Central memory CD8-positive, alpha-beta T cell (primary cell): ENCODE measurements around the gene PAK5.

Experiments
- ATAC-seq: fragments of 150-1000 bp; cut with Tn5 transposase; replicated peaks from 2 replicates; pipeline ENCODE4 v1.10.0; 2022; ENCODE audit warnings: mild to moderate bottlenecking, moderate FRiP score, moderate number of reproducible peaks; ENCODE audit not compliant: poor library complexity, severe bottlenecking; ENCODE audit errors: extremely low read depth
- DNase-seq, 2 donors: peaks; one replicate each; pipeline ENCODE4 v3.0.0; 2021; ENCODE audit warnings: low spot score in 2 of 2
- H3K27ac Mint-ChIP-seq: one replicate; pipeline ENCODE4 v1.8.0; 2022; ENCODE audit warnings: low read depth, mild to moderate bottlenecking, moderate library complexity, mixed read lengths
- H3K27me3 Mint-ChIP-seq: one replicate; pipeline ENCODE4 v1.8.0; 2022; ENCODE audit warnings: mixed read lengths
- H3K36me3 Mint-ChIP-seq: one replicate; pipeline ENCODE4 v1.8.0; 2022; ENCODE audit warnings: mild to moderate bottlenecking, moderate library complexity, mixed read lengths; ENCODE audit not compliant: insufficient read depth
- H3K4me1 Mint-ChIP-seq: one replicate; pipeline ENCODE4 v1.8.0; 2022; ENCODE audit warnings: mixed read lengths
- H3K4me3 Mint-ChIP-seq: one replicate; pipeline ENCODE4 v1.8.0; 2022; ENCODE audit warnings: mild to moderate bottlenecking, moderate library complexity, mixed read lengths
- H3K9me3 Mint-ChIP-seq: one replicate; pipeline ENCODE4 v1.8.0; 2022; ENCODE audit warnings: mixed read lengths

The PAK5 gene

GRCh38 chr20:9550283-9550682, 288.6 kb downstream of the PAK5 start:
- peaks cover 14% of the 10 kb centered on the region for H3K9me3 Mint-ChIP-seq
- no peak overlapping the region for H3K27ac Mint-ChIP-seq
- DNase-seq (no peak), ATAC-seq (no peak)
- H3K36me3 Mint-ChIP-seq: no peaks in the 10 kb centered on the region
- no peaks in the 10 kb centered on the region for H3K27me3 Mint-ChIP-seq
- H3K4me1 Mint-ChIP-seq: no peaks in the 10 kb centered on the region
- no peak overlapping the region for H3K4me3 Mint-ChIP-seq

GRCh38 chr20:9543214-9543613, 295.7 kb downstream of the PAK5 start:
- Mint-ChIP-seq H3K27ac (no peak overlapping the region), H3K27me3 (no peaks in the 10 kb centered on the region), H3K9me3 (peaks cover 6% of the 10 kb centered on the region), H3K4me1 (no peaks in the 10 kb centered on the region), H3K36me3 (no peaks in the 10 kb centered on the region), H3K4me3 (no peak overlapping the region)
- no peak for DNase-seq
- no peak for ATAC-seq

DNA sequence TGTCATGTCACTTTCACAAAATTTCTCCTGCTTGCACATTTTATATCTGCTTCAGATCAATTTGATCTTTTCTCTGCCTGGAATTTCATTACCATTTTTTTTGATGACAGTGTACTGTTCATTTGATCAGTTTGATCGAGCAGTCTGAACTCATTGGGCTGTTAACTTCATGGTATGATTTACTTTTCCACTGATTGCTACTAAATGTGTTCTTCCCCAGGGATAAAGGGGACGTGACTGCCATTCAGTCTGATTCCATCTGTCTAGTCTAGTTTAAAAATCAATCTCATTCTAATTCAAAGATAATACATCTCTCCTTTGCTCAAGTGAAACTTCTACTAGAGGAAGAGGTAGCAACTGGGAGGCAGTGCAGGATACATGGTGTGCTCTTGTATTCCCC, 303.4 kb downstream of the PAK5 start:
- H3K27me3 Mint-ChIP-seq: no peaks in the 10 kb centered on the region
- H3K27ac Mint-ChIP-seq: no peak overlapping the region
- no peak for DNase-seq
- H3K9me3 Mint-ChIP-seq: peaks cover 5% of the 10 kb centered on the region
- no peak for ATAC-seq
- no peak overlapping the region for H3K4me3 Mint-ChIP-seq
- no peaks in the 10 kb centered on the region for H3K4me1 Mint-ChIP-seq
- H3K36me3 Mint-ChIP-seq: no peaks in the 10 kb centered on the region

- Mint-ChIP-seq H3K27me3 (no peaks in the 10 kb centered on the region), H3K4me1 (no peaks in the 10 kb centered on the region), H3K4me3 (no peak overlapping the region), H3K9me3 (peaks cover 5% of the 10 kb centered on the region), H3K27ac (no peak overlapping the region), H3K36me3 (no peaks in the 10 kb centered on the region)
- ATAC-seq (no peak), DNase-seq (no peak)
These were observed 304.9 kb downstream of the PAK5 start for GRCh38 chr20:9534025-9534424.

DNA sequence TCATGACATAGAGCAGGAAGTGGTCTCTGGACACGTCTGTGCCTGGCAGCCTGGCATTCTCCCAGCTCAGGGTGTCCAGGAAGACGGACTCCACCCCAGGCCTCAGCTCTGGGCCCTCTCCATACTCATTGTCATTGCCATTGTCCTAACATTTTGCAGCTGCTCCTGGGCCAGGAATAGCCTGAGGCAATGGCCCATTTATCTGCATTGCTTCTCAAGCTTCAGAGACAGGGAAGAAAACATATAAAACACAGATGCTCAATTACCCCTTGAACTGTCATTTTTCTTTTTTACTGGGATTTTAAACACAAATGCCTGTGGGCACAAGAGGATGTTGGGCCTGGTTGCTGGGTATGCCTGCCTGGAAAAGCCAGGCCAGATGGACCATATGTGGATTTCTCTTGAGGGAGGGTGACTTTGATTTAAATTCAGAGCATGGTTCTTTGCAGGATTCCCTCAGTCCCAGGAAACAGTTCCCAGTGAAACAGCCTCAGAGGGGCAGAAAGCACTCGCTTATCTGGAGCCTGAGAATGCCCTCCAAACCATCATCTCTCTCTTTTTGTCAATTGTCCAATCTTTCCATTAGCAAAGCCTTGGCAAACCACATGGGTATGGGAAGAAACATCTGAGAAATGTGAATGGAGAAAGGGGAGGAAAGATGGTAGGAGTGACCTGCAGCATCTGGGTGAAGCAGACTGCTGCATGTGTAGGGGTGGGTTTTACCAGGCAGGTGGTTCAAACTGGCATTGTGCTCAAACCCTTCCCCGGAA, 306.6 kb downstream of the PAK5 start:
- Mint-ChIP-seq H3K4me3 (no peak overlapping the region), H3K27me3 (no peaks in the 10 kb centered on the region), H3K36me3 (no peaks in the 10 kb centered on the region), H3K4me1 (no peaks in the 10 kb centered on the region), H3K27ac (no peak overlapping the region), H3K9me3 (peaks cover 5% of the 10 kb centered on the region)
- no peak for DNase-seq
- no peak for ATAC-seq

GRCh38 chr20:9531581-9531980, 307.3 kb downstream of the PAK5 start:
- Mint-ChIP-seq H3K27me3 (no peaks in the 10 kb centered on the region), H3K36me3 (no peaks in the 10 kb centered on the region), H3K4me3 (no peak overlapping the region), H3K4me1 (no peaks in the 10 kb centered on the region), H3K27ac (no peak overlapping the region), H3K9me3 (peaks cover 5% of the 10 kb centered on the region)
- DNase-seq (no peak), ATAC-seq (no peak)

DNA sequence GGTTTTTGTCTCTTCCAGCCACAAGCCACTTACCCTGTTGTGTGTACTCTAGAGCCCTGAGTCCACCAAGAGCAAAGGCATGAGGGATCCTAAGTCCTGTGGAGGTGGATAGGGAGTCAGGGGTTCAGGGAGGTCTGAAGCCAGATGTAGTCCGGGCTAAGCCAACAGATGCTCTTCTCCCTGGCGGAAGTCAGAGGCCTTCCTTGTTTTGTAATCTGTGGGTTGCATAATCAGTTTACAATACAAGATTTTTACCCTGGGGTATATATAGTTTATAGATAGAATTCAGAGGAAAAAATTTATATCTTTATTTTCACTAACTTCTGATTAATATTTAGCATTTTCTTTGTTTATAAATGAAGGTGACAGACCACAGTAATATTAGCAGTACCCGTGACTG, 315.2 kb downstream of the PAK5 start:
- Mint-ChIP-seq H3K4me3 (no peak overlapping the region), H3K27ac (no peak overlapping the region), H3K36me3 (no peaks in the 10 kb centered on the region), H3K27me3 (peaks cover 17% of the 10 kb centered on the region), H3K4me1 (no peaks in the 10 kb centered on the region), H3K9me3 (peaks cover 5% of the 10 kb centered on the region)
- DNase-seq (no peak), ATAC-seq (no peak)

DNA sequence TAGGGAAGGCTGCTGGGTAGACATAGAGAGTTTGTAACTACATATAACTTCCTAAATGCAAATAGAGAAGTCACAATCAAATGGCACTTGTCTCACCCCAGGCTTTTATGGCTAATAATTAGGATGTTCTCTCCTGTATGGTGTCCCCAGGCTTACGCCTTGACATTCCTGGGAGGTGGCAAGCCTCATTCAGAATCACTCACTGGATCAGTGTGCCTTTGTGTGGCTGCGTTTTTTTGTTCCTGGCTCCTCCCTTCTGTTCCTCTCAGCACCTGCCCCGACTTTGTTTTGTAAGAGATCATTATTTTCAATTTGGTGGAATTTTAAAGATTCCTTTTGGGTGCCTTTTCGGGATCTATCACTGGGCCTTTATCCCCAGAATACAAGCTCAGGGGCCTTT, 318.8 kb downstream of the PAK5 start:
- Mint-ChIP-seq H3K27ac (no peak overlapping the region), H3K36me3 (no peaks in the 10 kb centered on the region), H3K4me1 (no peaks in the 10 kb centered on the region), H3K27me3 (peaks cover 37% of the 10 kb centered on the region), H3K4me3 (no peak overlapping the region), H3K9me3 (no peaks in the 10 kb centered on the region)
- no peak for DNase-seq
- ATAC-seq: no peak

- ATAC-seq (no peak), DNase-seq (no peak)
- Mint-ChIP-seq H3K27me3 (peaks cover 50% of the 10 kb centered on the region), H3K4me1 (no peaks in the 10 kb centered on the region), H3K9me3 (no peaks in the 10 kb centered on the region), H3K27ac (no peak overlapping the region), H3K36me3 (no peaks in the 10 kb centered on the region), H3K4me3 (no peak overlapping the region)
These were observed 320.2 kb downstream of the PAK5 start for GRCh38 chr20:9518576-9519175.

- Mint-ChIP-seq H3K27me3 (peaks cover 50% of the 10 kb centered on the region), H3K27ac (no peak overlapping the region), H3K9me3 (no peaks in the 10 kb centered on the region), H3K4me1 (no peaks in the 10 kb centered on the region), H3K4me3 (no peak overlapping the region), H3K36me3 (no peaks in the 10 kb centered on the region)
- no peak for ATAC-seq
- DNase-seq: no peak
These were observed 321.3 kb downstream of the PAK5 start for GRCh38 chr20:9517297-9518162.

GRCh38 chr20:9516234-9516871, 322.5 kb downstream of the PAK5 start:
- H3K27ac Mint-ChIP-seq: no peak overlapping the region
- peaks cover 50% of the 10 kb centered on the region for H3K27me3 Mint-ChIP-seq
- ATAC-seq (no peak), DNase-seq (no peak)
- no peaks in the 10 kb centered on the region for H3K36me3 Mint-ChIP-seq
- no peaks in the 10 kb centered on the region for H3K9me3 Mint-ChIP-seq
- no peak overlapping the region for H3K4me3 Mint-ChIP-seq
- no peaks in the 10 kb centered on the region for H3K4me1 Mint-ChIP-seq

DNA sequence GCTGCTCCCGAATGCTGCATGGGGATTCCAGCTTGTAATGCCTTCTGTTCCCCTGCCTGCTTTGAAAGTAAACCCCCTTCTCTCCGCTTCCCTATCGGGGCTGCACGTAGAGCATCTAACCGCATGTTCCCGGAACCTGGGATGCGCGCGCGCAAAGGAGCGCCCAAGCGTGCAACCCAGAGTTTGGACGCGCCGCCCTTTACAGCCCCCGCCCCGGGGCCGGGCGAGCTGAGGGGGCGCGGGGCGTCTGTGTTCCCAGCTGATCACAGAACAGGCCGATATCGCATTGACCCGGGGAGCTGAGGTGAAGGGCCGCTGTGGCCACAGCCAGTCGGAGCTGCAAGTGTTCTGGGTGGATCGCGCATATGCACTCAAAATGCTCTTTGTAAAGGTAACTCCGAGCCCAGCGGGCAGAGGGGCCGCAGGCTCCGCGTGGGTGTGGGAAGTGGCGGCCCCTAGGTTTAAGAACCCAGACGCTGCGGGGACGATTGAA, 323.1 kb downstream of the PAK5 start:
- Mint-ChIP-seq H3K9me3 (no peaks in the 10 kb centered on the region), H3K36me3 (no peaks in the 10 kb centered on the region), H3K4me3 (no peak overlapping the region), H3K27ac (no peak overlapping the region), H3K27me3 (peaks cover 44% of the 10 kb centered on the region), H3K4me1 (no peaks in the 10 kb centered on the region)
- ATAC-seq (no peak), DNase-seq (no peak)
